HG03159 (cell line): ENCODE results near the gene SEC14L3.

Experiments
- ATAC-seq: cut with Tn5 transposase; IDR thresholded peaks from one replicate; pipeline ENCODE4 v1.9.1; 2021; ENCODE audit warnings: mild to moderate bottlenecking, moderate library complexity; ENCODE audit not compliant: unreplicated experiment

SEC14L3 gene

DNA sequence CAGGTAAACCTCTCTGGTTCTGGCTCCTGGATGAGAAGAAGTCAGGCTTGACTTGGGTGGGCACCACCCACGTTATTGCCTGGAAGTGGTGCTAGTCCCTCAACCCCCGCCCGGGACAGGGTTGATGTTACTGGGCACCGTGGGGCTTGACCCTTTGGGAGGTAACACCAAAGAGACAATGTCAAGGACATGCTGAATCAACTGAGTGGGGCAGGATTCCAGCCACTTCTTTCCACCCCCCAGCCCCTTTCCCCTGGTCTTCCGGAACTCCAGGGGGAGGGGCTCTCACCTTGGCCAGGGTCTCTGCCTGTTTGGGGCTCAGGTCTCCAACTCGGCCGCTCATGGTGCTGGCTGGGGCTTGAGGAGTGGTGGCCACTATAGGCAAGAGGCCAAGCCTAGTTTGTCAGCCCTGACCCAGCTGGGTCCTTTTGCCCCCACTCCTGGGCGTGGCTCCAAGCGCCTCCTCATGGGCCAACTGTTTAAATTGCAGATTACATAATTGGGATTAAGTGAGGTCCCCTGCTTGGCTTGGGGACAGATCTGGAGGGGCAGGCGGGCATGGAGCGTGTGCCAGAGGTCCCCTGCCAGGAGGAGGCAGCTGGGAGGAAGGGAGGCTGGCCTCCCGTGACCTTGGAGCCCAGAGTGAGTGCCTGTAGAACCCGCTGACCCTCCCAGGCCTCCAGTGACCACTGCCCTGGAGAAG lies at the start of gene SEC14L3:
Gene SEC14L3 (minus strand): TSS at position 402 of the 703 bp plus-strand sequence. CDS start 59 bp downstream, at position 343.
- ATAC-seq: no peak

DNA sequence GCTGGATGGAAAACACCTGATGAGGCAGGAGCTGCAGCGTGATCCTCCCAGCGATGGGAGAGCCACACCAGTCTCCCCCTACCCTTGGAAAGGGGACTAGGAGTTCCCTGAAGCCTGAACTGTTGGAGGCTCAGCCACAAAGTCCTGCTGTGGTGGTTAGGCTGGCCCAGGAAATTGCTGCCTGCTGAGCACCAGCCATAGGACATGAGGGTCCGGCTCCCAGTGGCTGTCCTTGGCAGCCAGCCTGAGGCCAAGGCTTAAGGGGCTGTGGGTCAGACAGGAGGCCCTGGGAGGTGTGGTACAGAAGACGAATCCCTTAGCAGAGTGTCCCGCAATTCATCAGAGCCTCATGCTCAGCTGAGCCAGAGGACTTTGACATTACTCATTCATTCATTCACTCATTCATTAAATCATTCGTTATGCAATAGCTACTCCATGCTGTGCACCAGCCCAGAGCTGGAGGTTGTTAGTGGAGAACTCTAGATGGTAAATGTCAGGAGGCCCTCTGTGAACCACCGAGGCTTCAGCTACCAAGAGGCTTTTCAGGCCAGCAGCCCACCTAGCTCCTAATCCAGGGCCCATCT lies 48.1 kb upstream of the SEC14L3 start:
- no peak for ATAC-seq

DNA sequence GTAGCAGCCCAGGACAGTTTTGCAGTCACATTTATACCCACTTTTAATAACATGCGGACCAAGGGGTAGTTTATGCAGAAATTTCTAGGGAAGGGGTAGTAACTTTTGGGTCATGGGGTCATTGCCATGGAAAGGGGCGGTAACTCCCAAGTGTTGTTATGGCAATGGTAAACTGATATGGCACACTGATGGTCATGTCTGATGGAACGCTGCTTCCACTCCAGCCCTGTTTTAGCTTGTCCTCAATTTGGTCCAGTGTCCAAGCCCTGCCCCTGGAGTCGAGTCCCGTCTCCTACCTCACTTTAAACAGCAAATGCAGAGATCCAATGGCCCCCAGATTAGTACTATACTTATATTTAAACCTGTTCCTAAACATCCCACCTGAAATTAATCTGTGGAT lies 44.9 kb upstream of the SEC14L3 start:
- ATAC-seq: no peak

DNA sequence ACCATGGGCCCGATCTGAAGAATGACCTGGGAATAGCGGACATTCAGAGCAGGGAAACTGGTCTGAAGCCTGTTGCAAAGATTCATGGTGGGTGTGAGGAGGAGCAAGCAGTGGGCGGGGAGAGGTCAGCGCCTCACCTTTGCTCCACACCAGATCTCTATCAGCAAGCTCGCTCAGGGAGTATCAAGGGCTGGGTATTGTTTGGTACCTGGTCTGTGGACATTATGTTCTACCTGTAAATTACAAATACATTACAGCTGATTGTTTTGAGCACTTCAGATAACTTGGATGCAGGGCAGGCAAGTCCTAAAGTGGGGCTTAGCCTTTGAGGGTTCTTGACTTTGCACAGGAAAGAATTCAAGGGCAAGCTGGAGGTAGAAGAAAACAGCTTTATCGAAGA lies 44.5 kb upstream of the SEC14L3 start:
- no peak for ATAC-seq

DNA sequence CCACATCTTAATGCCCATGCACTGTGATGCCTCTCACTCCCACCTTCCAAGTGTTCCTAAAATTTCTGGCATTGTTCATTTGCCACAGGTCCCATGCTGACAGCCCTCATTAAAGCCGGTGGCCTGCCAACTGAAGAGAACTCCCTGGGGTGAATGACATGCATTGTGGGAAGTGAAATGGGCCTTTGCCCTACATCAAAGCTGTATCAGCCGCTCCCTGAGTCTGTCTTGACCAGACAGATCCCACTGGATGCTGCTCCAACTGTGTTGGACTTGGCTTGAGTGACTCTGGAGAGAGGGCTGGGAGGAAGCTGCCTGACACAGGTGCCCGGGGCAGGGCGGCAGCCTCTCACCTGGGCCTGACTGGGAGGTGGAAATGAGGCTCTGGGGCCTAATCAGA lies 42.4 kb upstream of the SEC14L3 start:
- no peak for ATAC-seq

DNA sequence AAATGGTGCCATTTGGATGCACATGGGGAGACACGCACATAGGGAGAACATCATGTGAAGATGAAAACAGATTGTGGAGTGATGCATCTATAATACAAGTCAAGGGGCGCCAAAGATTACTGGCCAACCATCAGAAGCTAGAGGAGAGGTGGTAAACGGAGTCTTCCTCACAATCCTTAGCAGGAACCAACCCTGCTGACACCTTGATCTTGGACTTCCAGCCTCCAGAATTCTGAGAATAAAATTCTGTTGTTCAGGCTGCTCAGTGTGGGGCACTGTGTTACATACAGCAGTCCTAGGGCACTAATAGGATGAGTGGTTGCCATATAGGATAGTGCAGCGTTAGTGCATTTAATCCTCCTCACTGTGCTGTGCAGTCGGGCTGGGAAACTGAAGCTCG lies 41.6 kb upstream of the SEC14L3 start:
- ATAC-seq: no peak

DNA sequence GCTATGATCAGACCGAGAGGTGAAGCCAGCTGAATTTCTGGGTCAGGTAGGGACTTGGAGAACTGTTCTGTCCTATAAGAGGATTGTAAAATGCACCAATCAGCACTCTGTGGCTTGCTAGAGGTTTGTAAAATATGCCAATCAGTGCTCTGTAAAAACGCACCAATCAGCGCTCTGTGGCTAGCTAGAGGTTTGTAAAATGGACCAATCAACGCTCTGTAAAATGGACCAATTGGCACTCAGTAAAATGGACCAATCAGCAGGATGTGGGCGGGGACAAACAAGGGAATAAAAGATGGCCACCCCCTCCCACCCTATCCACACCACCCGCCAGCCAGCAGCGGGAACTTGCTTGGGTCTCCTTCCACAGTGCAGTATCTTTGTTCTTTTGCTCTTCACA lies 40.1 kb upstream of the SEC14L3 start:
- ATAC-seq: no peak

DNA sequence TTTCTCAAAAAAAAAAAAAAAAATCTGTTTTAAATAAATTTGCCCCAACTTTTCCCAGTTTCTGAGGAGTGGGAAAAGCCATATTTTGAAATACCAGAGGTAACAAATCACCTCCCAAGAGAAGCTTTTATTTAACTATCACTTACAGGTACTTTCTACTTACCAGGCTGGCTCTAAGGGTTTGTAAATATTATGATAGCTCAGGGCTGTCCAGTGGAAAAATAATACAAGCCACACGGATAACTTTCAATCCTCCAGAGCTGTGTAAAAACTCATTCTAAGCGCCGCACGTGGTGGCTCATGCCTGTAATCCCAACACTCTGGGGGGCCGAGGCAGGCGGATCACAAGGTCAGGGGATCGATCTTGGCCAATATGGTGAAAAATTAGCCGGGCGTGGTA lies 39.3 kb upstream of the SEC14L3 start:
- no peak for ATAC-seq

DNA sequence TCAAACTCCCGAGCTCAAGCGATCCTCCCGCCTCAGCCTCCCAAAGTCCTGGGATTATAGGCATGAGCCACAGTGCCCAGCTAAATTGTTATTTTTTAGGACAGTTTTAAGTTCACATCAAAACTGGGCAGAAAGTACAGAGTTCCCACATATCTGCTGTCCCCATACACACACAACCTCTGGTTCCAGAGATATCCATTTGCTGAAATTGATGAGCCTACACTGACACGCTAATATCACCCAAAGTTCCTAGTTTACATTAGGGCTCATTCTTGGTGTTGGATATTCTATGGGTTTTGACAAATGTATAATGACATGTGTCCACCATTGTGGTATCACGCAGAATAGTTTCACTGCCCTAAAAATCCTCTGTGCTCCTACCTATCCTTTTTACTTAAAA lies 36.4 kb upstream of the SEC14L3 start:
- ATAC-seq: no peak

DNA sequence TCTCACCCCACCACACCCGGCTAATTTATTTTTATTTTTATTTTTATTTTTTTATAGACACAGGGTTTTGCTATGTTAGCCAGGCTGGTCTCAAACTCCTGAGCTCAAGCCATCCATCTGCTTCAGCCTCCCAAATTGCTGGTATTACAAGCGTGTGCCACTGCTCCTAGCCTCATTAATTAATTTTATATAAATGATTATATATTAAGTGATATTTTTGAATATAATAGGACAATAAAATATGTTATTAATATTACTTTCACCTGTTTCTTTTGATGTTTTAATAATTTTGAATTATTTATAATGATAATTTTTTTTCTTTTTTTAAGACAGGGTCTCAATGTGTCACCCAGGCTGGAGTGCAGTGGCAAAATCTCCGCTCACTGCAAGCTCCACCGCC lies 35.9 kb upstream of the SEC14L3 start:
- ATAC-seq: no peak

DNA sequence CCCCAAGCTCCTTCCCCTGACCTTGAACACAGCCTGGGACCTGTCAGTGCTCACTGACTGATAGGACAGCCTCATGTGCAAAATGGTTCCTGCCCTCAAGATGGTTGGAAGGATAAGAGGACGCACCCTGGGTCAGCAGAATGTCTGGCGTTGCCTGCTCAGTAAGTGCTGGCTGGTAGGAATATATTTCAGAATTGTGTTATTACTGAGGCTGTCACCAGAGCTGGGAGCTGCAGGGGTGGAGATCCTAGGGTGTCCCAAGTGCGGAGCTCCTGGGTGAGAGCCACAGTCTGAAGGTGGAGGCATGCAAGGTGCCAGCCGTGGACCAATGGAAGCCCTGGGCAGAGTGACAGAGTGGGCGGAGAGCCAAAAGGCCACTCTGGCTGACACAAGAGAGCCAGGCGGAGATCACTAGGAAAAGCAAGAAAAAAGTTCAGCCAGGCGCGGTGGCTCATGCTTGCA lies 34.7 kb upstream of the SEC14L3 start:
- ATAC-seq: no peak

DNA sequence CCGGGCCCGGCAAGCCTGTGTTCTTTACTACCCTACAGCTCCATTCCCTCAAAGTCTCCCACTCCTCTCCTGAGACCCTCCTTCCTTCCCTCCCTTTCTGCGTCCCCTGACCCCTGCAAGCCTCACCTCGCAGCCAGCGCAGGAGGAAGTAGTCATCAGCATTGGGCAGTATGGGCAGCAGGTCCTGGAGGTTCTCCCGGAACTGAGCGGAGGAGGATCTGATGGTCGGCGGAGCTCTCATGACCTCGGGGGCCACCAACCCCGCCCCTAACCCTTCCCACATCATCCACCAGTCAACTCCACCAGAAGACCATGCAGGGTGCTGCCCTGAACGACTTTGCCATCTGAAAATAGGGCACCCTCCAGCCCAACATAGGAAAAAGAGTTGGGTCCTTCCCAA lies 31.7 kb upstream of the SEC14L3 start:
- no peak for ATAC-seq

DNA sequence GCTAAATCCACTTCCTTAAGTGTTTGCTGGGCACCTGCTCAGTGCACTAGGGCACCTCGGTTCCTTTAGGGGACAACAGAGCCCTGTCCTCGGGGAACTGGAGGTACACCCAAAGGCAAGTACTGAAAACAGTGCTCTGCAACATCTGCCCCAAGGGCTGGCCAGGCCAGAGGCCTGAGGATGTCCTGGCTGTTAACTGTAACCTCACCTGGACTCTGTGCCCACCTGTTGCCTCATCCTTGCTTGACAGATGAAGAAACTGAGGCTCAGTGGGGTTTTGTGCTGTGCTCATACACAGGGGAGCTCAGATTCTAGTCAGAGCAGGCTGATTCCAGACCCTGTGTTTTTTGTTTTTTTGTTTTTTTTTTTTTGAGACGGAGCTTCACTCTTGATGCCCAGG lies 31.1 kb upstream of the SEC14L3 start:
- ATAC-seq: no peak

DNA sequence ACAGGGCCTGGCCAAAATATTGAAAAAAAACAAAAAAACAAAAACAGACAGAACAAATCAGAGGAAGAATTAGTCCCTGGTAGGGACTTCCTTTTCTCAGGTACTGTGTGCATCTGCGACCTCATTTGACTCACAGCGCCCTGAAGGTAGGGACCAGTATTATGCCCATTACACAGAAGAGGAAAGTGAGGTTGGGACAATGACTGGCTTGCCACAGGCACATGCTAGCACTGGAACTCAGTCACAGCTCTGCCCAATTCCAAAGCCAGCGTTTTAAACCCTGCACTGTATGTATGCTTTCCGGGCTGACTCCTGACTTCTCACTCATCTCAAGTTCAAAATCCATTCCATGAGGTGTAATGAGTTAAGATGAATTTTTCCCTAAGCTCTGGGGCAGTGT lies 30.3 kb upstream of the SEC14L3 start:
- no peak for ATAC-seq

DNA sequence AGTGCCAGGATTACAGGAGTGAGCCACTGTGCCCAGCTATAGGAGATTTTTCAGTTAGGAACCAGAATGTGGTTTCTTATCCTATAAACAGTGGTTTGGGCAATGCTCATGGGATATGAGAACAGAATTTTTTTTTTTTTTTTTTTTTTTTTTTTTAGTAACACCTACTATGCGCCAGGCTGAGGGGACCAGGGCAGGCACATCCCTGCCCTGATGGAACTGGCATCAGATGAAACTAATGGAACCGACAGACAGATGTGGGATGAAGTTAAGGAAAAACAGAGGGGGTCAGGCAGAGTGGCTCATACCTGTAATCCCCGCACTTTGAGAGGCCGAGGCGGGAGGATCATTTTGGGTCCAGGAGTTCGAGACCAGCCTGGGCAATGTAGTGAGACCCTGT lies 28.8 kb upstream of the SEC14L3 start:
- no peak for ATAC-seq

DNA sequence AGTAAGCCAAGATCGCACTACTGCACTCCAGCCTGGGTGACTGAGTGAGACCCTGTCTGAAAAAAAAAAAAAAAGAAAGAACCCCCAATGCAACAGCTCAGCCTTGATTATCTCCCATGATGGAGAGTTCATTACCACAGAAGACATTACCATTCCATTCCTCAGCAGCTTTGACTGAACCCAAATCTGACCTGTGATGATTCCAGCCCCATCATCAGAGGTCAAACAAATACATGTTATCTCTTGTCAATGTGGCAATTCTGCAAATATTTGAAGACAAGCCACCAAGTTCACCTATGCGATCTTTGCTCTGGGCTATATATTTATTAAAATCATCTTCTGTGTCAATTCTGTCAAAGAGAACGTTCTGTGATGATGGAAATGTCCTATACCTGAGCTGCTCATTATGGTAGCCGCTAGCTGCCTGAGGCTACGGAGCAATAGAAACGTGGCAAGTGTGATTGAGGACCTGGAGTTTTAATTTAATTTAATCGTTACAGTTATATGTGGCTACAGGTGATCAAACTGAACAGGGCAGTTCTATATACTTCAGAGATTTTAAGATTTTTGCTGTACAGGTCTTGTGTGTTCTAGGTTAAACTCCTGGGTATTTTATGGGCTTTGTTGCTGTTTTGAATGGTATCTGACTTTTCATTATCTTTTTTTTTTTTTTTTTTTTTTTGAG lies 25.8 kb upstream of the SEC14L3 start:
- ATAC-seq: no peak

DNA sequence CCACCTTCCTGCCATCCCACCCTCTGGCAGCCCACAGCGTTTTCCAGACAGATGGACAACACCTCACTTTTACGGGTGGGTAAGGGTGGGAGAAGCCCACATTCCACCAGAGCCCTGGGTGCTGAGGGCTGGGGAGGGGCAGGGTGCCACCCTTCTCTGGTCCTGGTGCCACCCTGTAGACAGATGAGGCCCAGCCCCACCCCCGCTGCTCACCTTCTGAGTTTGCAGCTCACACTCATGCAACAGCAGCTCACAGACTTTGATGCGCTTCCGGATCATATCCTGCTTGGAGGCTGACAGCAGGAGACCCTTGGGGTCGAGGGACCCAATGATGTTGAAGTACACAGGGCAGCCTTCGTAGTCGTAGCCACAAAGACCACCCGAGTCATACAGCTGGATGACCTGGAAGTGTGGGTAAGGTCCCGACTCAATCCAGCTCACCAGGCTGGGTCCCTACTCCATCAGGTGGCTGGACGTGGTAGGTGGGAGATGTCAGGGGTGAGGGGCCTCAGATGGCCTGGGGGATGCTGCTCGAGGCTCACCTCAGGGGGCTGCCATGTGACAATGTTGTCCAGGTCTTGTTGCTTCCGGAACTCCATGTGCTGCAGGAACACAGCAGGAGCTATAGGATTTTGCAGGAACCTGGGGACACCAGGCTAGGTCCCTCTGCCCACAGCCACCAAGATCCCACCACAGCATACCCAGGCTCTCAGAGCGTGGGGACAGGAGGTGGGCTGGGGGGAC lies 23.4 kb upstream of the SEC14L3 start:
- ATAC-seq: no peak

DNA sequence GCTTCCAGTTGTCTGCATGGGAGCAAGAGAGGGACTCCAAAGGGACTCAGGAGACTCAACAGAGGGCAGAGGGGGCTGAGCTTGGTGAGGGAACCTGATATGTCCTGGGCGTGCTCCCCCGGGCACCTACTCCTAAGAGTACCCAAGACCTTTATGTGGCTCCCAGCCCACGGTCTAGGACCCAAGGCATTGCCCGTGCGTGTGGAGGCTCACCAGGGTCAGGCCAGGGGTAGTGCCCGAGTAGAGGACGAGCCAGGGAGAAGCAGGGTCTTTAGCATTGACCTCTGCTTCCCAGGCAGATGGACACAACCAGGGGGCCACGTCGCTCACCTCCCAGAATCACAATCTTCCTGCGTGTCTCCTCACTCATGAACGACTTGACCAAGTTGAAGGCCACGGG lies 20.3 kb upstream of the SEC14L3 start:
- ATAC-seq: no peak

DNA sequence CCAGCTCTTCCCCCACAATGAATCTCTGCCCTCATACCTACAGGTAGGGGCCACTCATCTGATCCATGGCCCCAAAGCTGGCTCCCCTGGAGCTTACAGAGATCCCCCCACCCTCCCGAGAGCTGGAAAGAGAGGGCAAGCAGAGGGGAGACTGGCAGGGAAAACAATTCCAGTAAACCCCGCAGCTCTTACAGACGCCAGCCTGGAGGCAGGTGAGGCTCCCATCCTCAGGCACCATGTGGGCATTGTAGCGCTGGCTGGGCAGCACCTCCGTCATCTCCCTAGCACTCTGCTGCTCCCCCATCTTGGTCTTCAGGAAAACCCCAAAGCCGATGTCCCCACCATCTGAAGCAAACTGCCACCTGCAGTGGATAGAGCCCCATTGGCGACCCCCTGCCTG lies 19.6 kb upstream of the SEC14L3 start:
- no peak for ATAC-seq

DNA sequence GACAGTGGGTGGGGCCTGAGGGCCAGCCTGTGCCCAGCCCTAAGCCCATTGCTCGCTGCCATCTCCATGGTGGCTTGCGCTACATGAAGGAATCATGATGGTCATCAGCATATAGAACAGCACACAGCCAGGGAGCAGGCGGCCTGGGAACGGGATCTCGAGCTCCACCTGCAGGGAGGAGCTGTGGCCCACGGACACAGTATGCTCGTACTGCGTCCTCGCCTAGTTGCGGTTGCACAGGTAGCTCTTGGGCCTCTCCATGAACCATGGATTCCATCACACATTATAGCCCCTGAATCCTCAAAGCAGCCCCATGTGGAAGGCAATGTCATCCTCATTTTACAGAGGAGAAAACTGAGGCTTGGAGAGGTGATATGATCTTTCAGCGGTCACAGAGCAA lies 18.6 kb upstream of the SEC14L3 start:
- ATAC-seq: no peak

DNA sequence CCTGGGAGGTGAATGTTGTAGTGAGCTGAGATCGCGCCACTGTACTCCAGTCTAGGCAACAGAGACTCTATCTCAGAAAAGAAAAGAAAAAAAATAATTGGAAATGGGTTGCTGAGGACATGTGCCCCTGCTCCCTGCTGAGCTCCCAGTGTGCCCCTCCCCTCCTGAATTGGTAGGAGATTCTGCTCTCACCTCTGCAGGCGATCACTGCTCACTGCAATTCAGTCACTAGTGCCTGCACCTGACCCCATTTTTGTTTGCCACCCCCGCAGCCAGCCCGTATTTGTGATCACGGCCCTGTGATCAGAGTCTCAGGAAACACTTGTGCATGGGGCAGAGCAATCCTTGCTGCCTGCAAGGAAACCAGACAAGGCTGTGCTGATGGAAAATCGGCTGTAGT lies 16.3 kb upstream of the SEC14L3 start:
- no peak for ATAC-seq

DNA sequence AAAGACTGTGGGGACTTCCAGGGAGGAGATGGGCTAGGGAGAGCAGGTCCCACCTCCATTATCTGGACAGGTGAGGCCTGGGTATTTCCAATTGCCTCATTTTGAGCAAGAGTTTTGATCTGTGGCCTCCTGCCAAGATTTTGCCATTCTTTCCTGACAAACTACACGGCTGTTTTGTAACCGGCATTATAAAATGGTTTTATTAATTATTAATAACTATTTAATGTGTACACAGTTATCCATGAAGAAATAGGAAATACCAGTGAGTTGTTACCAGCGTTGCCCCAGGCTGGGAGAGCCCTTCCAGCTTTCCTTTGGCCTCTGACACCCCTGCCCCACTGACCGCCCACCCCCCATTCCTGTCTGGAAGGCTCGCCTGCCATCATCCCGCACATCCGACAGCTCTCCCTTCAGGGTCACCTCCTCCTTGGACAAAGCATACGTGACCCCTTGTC lies 14.9 kb upstream of the SEC14L3 start:
- ATAC-seq: no peak
